VCaP (cell line): ENCODE measurements around the gene RPS18.
"Not testable (repeated sequence)": the region's sequence is repeated elsewhere in the genome, so short reads cannot be mapped to it uniquely, and the experiment has no call there.

Experiments used
- H3K27ac ChIP-seq: fragments of 450-650 bp; 2 replicates; pipeline ENCODE4 v1.5.1; 2017
- CTCF ChIP-seq: fragments of 450-650 bp; conservative IDR thresholded peaks from 2 replicates; pipeline ENCODE4 v1.5.1; 2017; ENCODE audit warnings: mild to moderate bottlenecking, moderate library complexity

Gene RPS18

GRCh38 chr6:33252759-33253158 is 19.1 kb upstream of the RPS18 start:
- no peak for TF ChIP-seq CTCF
- no peak overlapping the region for H3K27ac ChIP-seq

- TF ChIP-seq CTCF: no peak
- H3K27ac ChIP-seq: no peak overlapping the region
Observed at GRCh38 chr6:33254591-33254990, 17.3 kb upstream of the RPS18 start.

DNA sequence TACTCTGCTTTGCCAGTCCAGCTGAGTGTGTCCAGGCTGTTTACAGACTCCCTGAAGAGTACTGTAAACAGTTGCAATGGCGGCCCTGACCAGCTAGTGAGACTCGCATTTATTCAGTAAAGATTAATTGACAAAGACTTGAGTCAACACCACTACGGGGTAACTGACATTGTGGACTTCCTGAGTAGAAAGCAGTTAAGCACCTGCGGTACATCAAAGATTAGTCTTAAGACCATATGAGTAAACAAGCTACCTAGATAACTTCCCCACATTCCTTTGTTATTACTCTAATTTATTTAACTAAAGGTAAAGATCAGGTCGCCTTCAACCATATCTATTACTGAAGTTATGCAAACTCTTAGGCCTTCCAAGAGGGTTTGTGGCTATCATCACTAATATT is 12.8 kb upstream of the RPS18 start:
- TF ChIP-seq CTCF: no peak
- H3K27ac ChIP-seq: no peak overlapping the region

- H3K27ac ChIP-seq: not testable (repeated sequence)
Observed at GRCh38 chr6:33262490-33262889, 9.4 kb upstream of the RPS18 start.

DNA sequence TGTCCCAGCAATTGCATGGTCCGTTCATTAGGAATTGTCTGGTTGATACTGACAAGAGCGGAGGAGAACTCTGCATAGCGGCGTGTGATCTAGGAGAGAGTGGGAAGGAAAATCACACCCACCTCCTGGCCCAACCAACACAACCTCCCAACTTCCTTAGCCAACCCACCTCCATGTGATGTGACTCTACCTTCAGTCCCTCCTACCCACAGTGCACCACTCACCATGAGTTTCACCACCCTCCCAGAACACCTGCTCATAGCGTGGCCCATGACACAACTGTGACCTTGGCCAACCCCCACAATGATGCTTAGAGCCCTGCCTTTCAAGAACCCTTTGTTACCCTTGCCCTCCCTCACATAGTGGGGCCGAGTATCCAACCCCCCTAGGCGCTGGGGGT is 7.9 kb upstream of the RPS18 start:
- TF ChIP-seq CTCF: no peak
- H3K27ac ChIP-seq: no peak overlapping the region

DNA sequence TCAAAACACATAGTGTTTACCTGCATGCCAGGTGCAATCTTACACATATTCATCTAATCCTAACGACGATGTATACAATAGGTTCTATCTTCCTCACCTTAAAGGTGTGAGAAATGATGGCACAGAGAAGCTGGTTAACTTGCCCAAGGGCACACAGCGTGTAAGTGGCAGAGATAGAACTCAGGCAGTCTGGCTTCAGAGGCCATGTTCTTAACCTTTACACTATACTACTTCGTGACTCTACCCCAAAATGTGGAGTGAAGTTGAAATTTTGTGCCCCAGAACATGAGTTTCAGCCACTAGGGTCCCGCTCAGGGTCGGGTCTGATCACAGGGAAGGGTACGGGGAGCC is 783 bp upstream of the RPS18 start:
- TF ChIP-seq CTCF: no peak
- H3K27ac ChIP-seq: peak overlapping the region; percentile 100

DNA sequence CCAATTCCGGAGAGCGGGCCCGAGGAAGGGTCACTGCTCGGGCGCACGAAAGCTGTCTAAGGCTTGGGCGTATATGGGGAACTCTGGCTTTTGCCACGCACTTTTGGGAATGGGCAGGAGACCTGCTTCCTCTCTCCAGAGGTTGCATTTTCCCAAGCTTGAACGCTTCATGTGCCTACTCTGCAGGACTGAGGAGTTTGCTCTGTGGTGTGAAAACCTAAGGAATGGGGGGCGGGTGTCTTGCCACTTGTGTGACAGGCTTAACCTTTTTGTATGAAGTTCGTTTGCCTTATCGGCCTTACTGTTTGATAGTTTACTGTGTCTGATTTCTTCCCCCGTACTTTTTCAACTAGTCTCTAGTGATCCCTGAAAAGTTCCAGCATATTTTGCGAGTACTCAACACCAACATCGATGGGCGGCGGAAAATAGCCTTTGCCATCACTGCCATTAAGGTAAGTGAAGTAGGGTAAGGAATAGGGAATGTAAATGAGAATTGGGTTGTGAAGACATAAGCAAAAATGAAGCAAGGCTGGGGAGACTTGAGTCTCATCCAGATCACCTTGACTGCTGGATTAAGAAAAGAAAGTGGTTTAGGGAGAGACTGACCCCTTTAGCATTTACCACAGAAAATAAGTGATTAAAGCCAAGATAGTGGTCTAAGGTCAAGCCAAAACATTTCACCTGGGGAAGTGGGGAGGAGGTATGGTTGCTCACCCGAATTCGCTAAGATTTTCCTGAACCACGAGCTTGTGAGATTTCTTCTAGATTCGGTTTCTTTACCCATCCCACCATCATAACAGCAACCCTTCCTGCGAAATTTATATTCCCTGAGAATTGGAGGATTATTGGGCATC is 627 bp downstream of the RPS18 start:
- TF ChIP-seq CTCF: no peak
- H3K27ac ChIP-seq: peak overlapping the region; percentile 100

DNA sequence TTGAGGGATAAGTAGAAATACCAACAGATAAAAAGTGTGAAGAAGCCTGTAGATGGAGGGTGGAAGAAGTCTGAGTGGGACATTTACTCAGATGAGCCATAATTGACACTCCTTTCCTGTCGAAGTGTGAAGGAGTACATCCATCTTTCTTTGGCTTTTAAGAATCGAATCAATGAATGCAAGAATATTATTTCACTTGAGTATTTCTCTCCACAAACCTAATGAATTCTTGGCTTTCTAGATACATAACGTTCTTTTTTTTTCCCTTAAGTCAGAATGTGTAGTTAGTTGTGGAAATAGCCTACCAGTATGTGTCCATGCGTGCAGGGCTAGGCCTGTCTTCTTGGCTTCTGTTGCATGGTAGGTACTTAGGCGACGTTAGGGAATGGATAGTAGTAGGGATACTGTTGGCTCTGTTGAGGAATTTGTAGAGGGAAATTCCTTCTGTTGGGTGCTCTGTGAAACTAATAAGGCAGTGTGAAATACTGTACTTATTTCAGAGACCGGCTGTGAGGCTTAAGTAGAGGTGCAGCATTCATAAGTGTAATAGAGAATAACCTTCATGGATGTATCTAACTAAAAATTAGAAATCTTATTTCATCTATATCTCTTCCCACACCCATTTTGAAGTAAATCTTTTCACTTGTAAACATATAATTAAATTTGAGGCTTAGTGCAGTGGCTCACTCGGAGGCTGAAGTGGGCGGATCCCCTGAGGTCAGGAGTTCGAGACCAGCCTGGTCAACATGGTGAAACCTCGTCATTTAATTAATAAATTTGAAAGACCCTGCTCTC is 1.5 kb downstream of the RPS18 start:
- TF ChIP-seq CTCF: no peak
- peak overlapping the region; percentile 100 for H3K27ac ChIP-seq
